Activated naive CD8-positive, alpha-beta T cell treated with anti-CD3 and anti-CD28 coated beads, Interleukin-2, amount 50 U/mL, for 16 hours (primary cell): Measurements from ENCODE around the gene PLPP3.

ENCODE experiments used
- DNase-seq: peaks from one replicate; pipeline ENCODE4 v3.0.0-alpha.2; 2020; ENCODE audit warnings: low read depth, low spot score

PLPP3 gene

GRCh38 chr1:56576880-56577405, 2.4 kb downstream of the PLPP3 start:
- no peak for DNase-seq

- no peak for DNase-seq
Measured at GRCh38 chr1:56575865-56576264, 3.5 kb downstream of the PLPP3 start.

- DNase-seq = no peak
Measured at GRCh38 chr1:56574794-56575193, 4.6 kb downstream of the PLPP3 start.

- no peak for DNase-seq
Measured at GRCh38 chr1:56573311-56573710, 6.1 kb downstream of the PLPP3 start.

- no peak for DNase-seq
Measured at GRCh38 chr1:56572334-56573050, 6.9 kb downstream of the PLPP3 start.

GRCh38 chr1:56571448-56571847, 7.9 kb downstream of the PLPP3 start:
- DNase-seq = no peak

- DNase-seq = no peak
Measured at GRCh38 chr1:56570924-56571372, 8.4 kb downstream of the PLPP3 start.

GRCh38 chr1:56569661-56570060, 9.7 kb downstream of the PLPP3 start:
- DNase-seq = no peak

GRCh38 chr1:56566994-56567393, 12.4 kb downstream of the PLPP3 start:
- no peak for DNase-seq

GRCh38 chr1:56566061-56566744, 13.2 kb downstream of the PLPP3 start:
- DNase-seq = no peak

- DNase-seq = no peak
Measured at GRCh38 chr1:56564615-56565014, 14.7 kb downstream of the PLPP3 start.

- DNase-seq = no peak
Measured at GRCh38 chr1:56563568-56563967, 15.8 kb downstream of the PLPP3 start.

- no peak for DNase-seq
Measured at GRCh38 chr1:56562891-56563452, 16.4 kb downstream of the PLPP3 start.

- no peak for DNase-seq
Measured at GRCh38 chr1:56561227-56562019, 17.9 kb downstream of the PLPP3 start.

- DNase-seq = no peak
Measured at GRCh38 chr1:56557746-56558145, 21.6 kb downstream of the PLPP3 start.

GRCh38 chr1:56555448-56555847, 23.9 kb downstream of the PLPP3 start:
- DNase-seq = no peak

- no peak for DNase-seq
Measured at GRCh38 chr1:56553046-56553445, 26.3 kb downstream of the PLPP3 start.

- DNase-seq = no peak
Measured at GRCh38 chr1:56552349-56552748, 27.0 kb downstream of the PLPP3 start.

GRCh38 chr1:56551691-56552090, 27.7 kb downstream of the PLPP3 start:
- no peak for DNase-seq

- DNase-seq = no peak
Measured at GRCh38 chr1:56550859-56551188, 28.5 kb downstream of the PLPP3 start.

GRCh38 chr1:56550138-56550858, 29.1 kb downstream of the PLPP3 start:
- no peak for DNase-seq
